HCT116 (cell line): ENCODE data around the gene OR52E1. TPM values are rescaled to one million over a fixed set of nuclear protein-coding genes. Genes with fewer than 3 reads are reported as not detected.

Source experiments
- ATAC-seq: fragments of 200-7000 bp; cut with Tn5 transposase; 2 replicates; pipeline ENCODE4 v1.9.1; 2020; ENCODE audit warnings: mild to moderate bottlenecking, moderate library complexity
- BruUV-seq: library from RNA; stranded (reverse); fragments of 400-500 nt; replicated peaks from 2 replicates; lab custom pipeline; 2021; lab: Mats Ljungman, UMichigan
- CTCF ChIA-PET: fragments of 300-600 bp; sonication (Branson Sonifier 250); formaldehyde crosslinking; loops from one replicate; lab custom pipeline; 2021; ENCODE audit warnings: antibody characterized with exemption; lab: Charles Lee
- POLR2A ChIA-PET: fragments of 300-600, 350-600 bp; sonication (Branson Sonifier 250); formaldehyde crosslinking; loops from one replicate; lab custom pipeline; 2021; ENCODE audit warnings: antibody characterized with exemption; lab: Charles Lee
- RAD21 ChIA-PET, 2 experiments: fragments of 300-600 bp; sonication (Branson Sonifier 250); formaldehyde crosslinking; loops; one replicate each; lab custom pipeline; 2023; ENCODE audit warnings: low total read pairs in 2 of 2; ENCODE audit not compliant: uncharacterized antibody in 2 of 2, unreplicated experiment in 2 of 2, low non-redundant PET in 1 of 2; lab: Charles Lee
- DNase-seq: peaks from one replicate; pipeline ENCODE4 v3.0.0-alpha.2; 2010; ENCODE audit warnings: low read depth, low spot score
- H2AFZ ChIP-seq: fragments of 200-600 bp; shearing (Covaris generic), sonication (generic); 2 replicates; pipeline ENCODE4 v1.6.1; 2017; ENCODE audit warnings: low read depth, mixed run types, mixed read lengths, antibody characterized with exemption, low read length; ENCODE audit not compliant: poor library complexity, severe bottlenecking
- H3K27ac ChIP-seq: 2 replicates; pipeline ENCODE4 v1.5.1; 2012; ENCODE audit warnings: low read depth, low read length
- H3K27me3 ChIP-seq: fragments of 200-600 bp; sonication (generic); 2 replicates; pipeline ENCODE4 v1.6.1; 2016; ENCODE audit warnings: mixed run types, low read length, mixed read lengths; ENCODE audit not compliant: insufficient read depth
- H3K36me3 ChIP-seq, 2 experiments: fragments of 200-500 bp in 1 of 2; fragments of 200-600 bp in 1 of 2; sonication (Bioruptor generic) in 1 of 2; sonication (generic) in 1 of 2; 2 replicates each; pipeline versions ENCODE4 v1.5.1 to v1.6.1; 2014 to 2016; ENCODE audit warnings: low read length in 2 of 2, inconsistent platforms in 1 of 2, mixed read lengths in 1 of 2, mixed run types in 1 of 2; ENCODE audit not compliant: insufficient read depth in 2 of 2, control insufficient read depth in 1 of 2
- H3K4me1 ChIP-seq, 2 experiments: fragments of 200-600 bp in 1 of 2; sonication (generic) in 1 of 2; 2 replicates each; pipeline versions ENCODE4 v1.5.1 to v1.6.1; 2012 to 2017; ENCODE audit warnings: low read length in 2 of 2, inconsistent platforms in 1 of 2, mild to moderate bottlenecking in 1 of 2, mixed read lengths in 1 of 2, mixed run types in 1 of 2, moderate library complexity in 1 of 2; ENCODE audit not compliant: insufficient read depth in 2 of 2, control insufficient read depth in 1 of 2
- H3K4me2 ChIP-seq: fragments of 200-600 bp; sonication (generic); 2 replicates; pipeline ENCODE4 v1.6.1; 2017; ENCODE audit warnings: mixed run types, low read length, mixed read lengths
- H3K4me3 ChIP-seq, 2 experiments: fragments of 200-600 bp in 1 of 2; sonication (generic) in 1 of 2; replicated peaks in 1 of 2; 2 replicates each; pipeline ENCODE4 v1.5.1; 2011 to 2016; ENCODE audit warnings: low read length in 2 of 2, control low read depth in 1 of 2, low read depth in 1 of 2, mild to moderate bottlenecking in 1 of 2, mixed read lengths in 1 of 2, mixed run types in 1 of 2
- H3K79me2 ChIP-seq: fragments of 200-600 bp; sonication (generic); 2 replicates; pipeline ENCODE4 v1.6.1; 2017; ENCODE audit warnings: mild to moderate bottlenecking, mixed run types, low read length, moderate library complexity, mixed read lengths; ENCODE audit not compliant: insufficient read depth
- H3K9ac ChIP-seq: fragments of 200-600 bp; sonication (generic); 2 replicates; pipeline ENCODE4 v1.6.1; 2016; ENCODE audit warnings: low read length, mixed read lengths
- H3K9me2 ChIP-seq: fragments of 200-600 bp; sonication (generic), shearing (Covaris generic); 2 replicates; pipeline ENCODE4 v1.6.1; 2017; ENCODE audit warnings: mixed run types, mild to moderate bottlenecking, moderate library complexity; ENCODE audit not compliant: insufficient read depth
- H3K9me3 ChIP-seq, 2 experiments: fragments of 200-500 bp in 1 of 2; fragments of 200-600 bp in 1 of 2; sonication (Bioruptor generic) in 1 of 2; sonication (generic) in 1 of 2; 2 replicates each; pipeline ENCODE4 v1.6.1; 2014 to 2017; ENCODE audit warnings: low read length in 2 of 2, mixed read lengths in 2 of 2, inconsistent platforms in 1 of 2, low read depth in 1 of 2, mild to moderate bottlenecking in 1 of 2, mixed run types in 1 of 2, moderate library complexity in 1 of 2; ENCODE audit not compliant: control insufficient read depth in 1 of 2, insufficient read depth in 1 of 2
- H4K20me1 ChIP-seq: fragments of 200-600 bp; sonication (generic), shearing (Covaris generic); 2 replicates; pipeline ENCODE4 v1.6.1; 2017; ENCODE audit warnings: mixed run types, mild to moderate bottlenecking, moderate library complexity; ENCODE audit not compliant: insufficient read depth
- ATF3 ChIP-seq: IDR thresholded peaks from 2 replicates; pipeline ENCODE4 v1.6.1; 2012
- CEBPB ChIP-seq: IDR thresholded peaks from 2 replicates; pipeline ENCODE4 v1.6.1; 2012; ENCODE audit warnings: low read depth
- FOSL1 ChIP-seq: IDR thresholded peaks from 2 replicates; pipeline ENCODE4 v1.6.1; 2012; ENCODE audit warnings: low read depth
- MAX ChIP-seq: IDR thresholded peaks from 2 replicates; pipeline ENCODE4 v1.6.1; 2012
- RAD21 ChIP-seq: IDR thresholded peaks from 2 replicates; pipeline ENCODE4 v1.6.1; 2012; ENCODE audit warnings: low read depth, mild to moderate bottlenecking
- REST ChIP-seq: IDR thresholded peaks from 2 replicates; pipeline ENCODE4 v1.6.1; 2012; ENCODE audit warnings: low read depth
- SP1 ChIP-seq: IDR thresholded peaks from 2 replicates; pipeline ENCODE4 v1.6.1; 2012; ENCODE audit warnings: low read depth
- ZBTB33 ChIP-seq: IDR thresholded peaks from 2 replicates; pipeline ENCODE4 v1.6.1; 2011; ENCODE audit warnings: mild to moderate bottlenecking, low read length, moderate library complexity; ENCODE audit not compliant: insufficient replicate concordance; ENCODE audit errors: extremely low read depth
- intact Hi-C: fragments of 100-400 bp; cut with micrococcal nuclease; formaldehyde crosslinking; loops from 2 replicates; pipeline ENCODE4 v1.10.0; 2022
- total RNA-seq: library from RNA; stranded (reverse); gene quantifications from one replicate; pipeline ENCODE4 v1.2.1, GENCODE V29; 2021; ENCODE audit not compliant: unreplicated experiment

Gene OR52E1
- total RNA-seq, 1 experiment from 2014 or later: not detected

- H3K9me2 ChIP-seq: no peaks in the 10 kb centered on the region
- TF ChIP-seq SP1 (no peak), MAX (no peak), ATF3 (no peak), REST (no peak), FOSL1 (no peak), CEBPB (no peak), ZBTB33 (no peak), RAD21 (no peak)
- TF ChIP-seq, all 23 proteins: peak for 0
- no peaks in the 10 kb centered on the region; the same call in 1 of the 2 replicates for H4K20me1 ChIP-seq
- H3K36me3 ChIP-seq: no peaks in the 10 kb centered on the region
- ChIA-PET CTCF (no interaction called here), POLR2A (no interaction called here), RAD21 (no interaction called here)
- H3K9me3 ChIP-seq: no peaks in the 10 kb centered on the region
- no peak overlapping the region for H3K9ac ChIP-seq
- no TSS peak for BruUV-seq
- H3K4me1 ChIP-seq: no peaks in the 10 kb centered on the region
- H3K79me2 ChIP-seq: no peaks in the 10 kb centered on the region
- intact Hi-C loops: no loop called here
- H3K27ac ChIP-seq: no peak overlapping the region
- H3K4me3 ChIP-seq: no peak overlapping the region
- H2AFZ ChIP-seq: no peak overlapping the region
- peaks cover 46% of the 10 kb centered on the region for H3K27me3 ChIP-seq
- no peak overlapping the region for H3K4me2 ChIP-seq
- DNase-seq (no peak), ATAC-seq (no peak)
Observed at GRCh38 chr11:5043380-5043779, 26.0 kb upstream of the OR52E1 start.
